ENCODE measurements around the gene ANKRD12.

The ANKRD12 gene

GRCh38 chr18:9188359-9189231, 52.0 kb downstream of the ANKRD12 start:
- peaks cover 3% of the 10 kb centered on the region for H3K36me3 ChIP-seq (ENCODE audit: control insufficient read depth, insufficient read depth, low read length)
- no peak for DNase-seq (ENCODE audit: extremely low read depth, insufficient read length)
- no peaks in the 10 kb centered on the region for H3K27me3 ChIP-seq (replicated peaks; ENCODE audit: control insufficient read depth, insufficient read depth, low read length)
- TF ChIP-seq CTCF (IDR thresholded peaks at IDR 0.05; ENCODE audit: insufficient read depth, low read length, poor library complexity, severe bottlenecking) = no peak
- H3K4me3 ChIP-seq (replicated peaks; ENCODE audit: low read depth, low read length) = no peak overlapping the region

GRCh38 chr18:9189491-9189890, 52.9 kb downstream of the ANKRD12 start:
- Histone ChIP-seq H3K27me3 (replicated peaks; ENCODE audit: control insufficient read depth, insufficient read depth, low read length) (no peaks in the 10 kb centered on the region), H3K36me3 (ENCODE audit: control insufficient read depth, insufficient read depth, low read length) (peaks cover 3% of the 10 kb centered on the region), H3K4me3 (replicated peaks; ENCODE audit: low read depth, low read length) (no peak overlapping the region)
- TF ChIP-seq CTCF (IDR thresholded peaks at IDR 0.05; ENCODE audit: insufficient read depth, low read length, poor library complexity, severe bottlenecking) = no peak
- DNase-seq (ENCODE audit: extremely low read depth, insufficient read length) = no peak

- no peaks in the 10 kb centered on the region for H3K27me3 ChIP-seq (replicated peaks; ENCODE audit: control insufficient read depth, insufficient read depth, low read length)
- DNase-seq (ENCODE audit: extremely low read depth, insufficient read length) = no peak
- TF ChIP-seq CTCF (IDR thresholded peaks at IDR 0.05; ENCODE audit: insufficient read depth, low read length, poor library complexity, severe bottlenecking) = no peak
- no peak overlapping the region for H3K4me3 ChIP-seq (replicated peaks; ENCODE audit: low read depth, low read length)
- H3K36me3 ChIP-seq (ENCODE audit: control insufficient read depth, insufficient read depth, low read length) = peaks cover 5% of the 10 kb centered on the region
Measured at GRCh38 chr18:9191658-9192256, 55.2 kb downstream of the ANKRD12 start.

- DNase-seq (ENCODE audit: extremely low read depth, insufficient read length) = no peak
- Histone ChIP-seq H3K36me3 (ENCODE audit: control insufficient read depth, insufficient read depth, low read length) (peaks cover 4% of the 10 kb centered on the region), H3K27me3 (replicated peaks; ENCODE audit: control insufficient read depth, insufficient read depth, low read length) (no peaks in the 10 kb centered on the region), H3K4me3 (replicated peaks; ENCODE audit: low read depth, low read length) (no peak overlapping the region)
- no peak for TF ChIP-seq CTCF (IDR thresholded peaks at IDR 0.05; ENCODE audit: insufficient read depth, low read length, poor library complexity, severe bottlenecking)
Measured at GRCh38 chr18:9193031-9193430, 56.5 kb downstream of the ANKRD12 start.

- Histone ChIP-seq H3K36me3 (ENCODE audit: control insufficient read depth, insufficient read depth, low read length) (peaks cover 2% of the 10 kb centered on the region; the same call in 1 of the 2 replicates), H3K4me3 (replicated peaks; ENCODE audit: low read depth, low read length) (no peak overlapping the region)
Measured at GRCh38 chr18:9196568-9196967, 60.0 kb downstream of the ANKRD12 start.

More at GRCh38 chr18:9196568-9196967, 60.0 kb downstream of the ANKRD12 start:
- TF ChIP-seq CTCF (IDR thresholded peaks at IDR 0.05; ENCODE audit: insufficient read depth, low read length, poor library complexity, severe bottlenecking) = no peak
- H3K27me3 ChIP-seq (replicated peaks; ENCODE audit: control insufficient read depth, insufficient read depth, low read length) = no peaks in the 10 kb centered on the region
- DNase-seq (ENCODE audit: extremely low read depth, insufficient read length) = no peak
